Osteocyte (in vitro differentiated cells): ENCODE data around the gene SPG7. TPM values are rescaled to one million over a fixed set of nuclear protein-coding genes. Genes with fewer than 3 reads are reported as not detected.

Source experiments
- DNase-seq: peaks from one replicate; pipeline ENCODE4 v3.0.0; 2021; ENCODE audit warnings: mixed read lengths; ENCODE audit not compliant: unreplicated experiment; ENCODE audit errors: extremely low spot score
- H3K27ac Mint-ChIP-seq: one replicate; pipeline ENCODE4 v1.8.0; 2021; ENCODE audit warnings: mild to moderate bottlenecking, mixed read lengths; ENCODE audit not compliant: unreplicated experiment
- H3K27me3 Mint-ChIP-seq: one replicate; pipeline ENCODE4 v1.8.0; 2021; ENCODE audit warnings: mixed read lengths; ENCODE audit not compliant: unreplicated experiment
- H3K36me3 Mint-ChIP-seq: one replicate; pipeline ENCODE4 v1.8.0; 2021; ENCODE audit warnings: mixed read lengths; ENCODE audit not compliant: unreplicated experiment
- H3K4me1 Mint-ChIP-seq: one replicate; pipeline ENCODE4 v1.8.0; 2021; ENCODE audit warnings: mixed read lengths; ENCODE audit not compliant: unreplicated experiment
- H3K4me3 Mint-ChIP-seq: one replicate; pipeline ENCODE4 v1.8.0; 2021; ENCODE audit warnings: mild to moderate bottlenecking, moderate library complexity, mixed read lengths; ENCODE audit not compliant: unreplicated experiment
- H3K9me3 Mint-ChIP-seq: one replicate; pipeline ENCODE4 v1.8.0; 2021; ENCODE audit warnings: mixed read lengths; ENCODE audit not compliant: unreplicated experiment
- CTCF ChIP-seq: fragments of 200-600 bp; sonication (generic); IDR thresholded peaks from 2 replicates; pipeline ENCODE4 v1.5.0; 2021; ENCODE audit warnings: antibody characterized with exemption, mild to moderate bottlenecking, moderate library complexity
- total RNA-seq: library from RNA; stranded (reverse); gene quantifications from 2 replicates; pipeline ENCODE4 v1.2.1, GENCODE V29; 2021

The SPG7 gene
- total RNA-seq, 1 donor from 2014 or later: 125 TPM

DNA sequence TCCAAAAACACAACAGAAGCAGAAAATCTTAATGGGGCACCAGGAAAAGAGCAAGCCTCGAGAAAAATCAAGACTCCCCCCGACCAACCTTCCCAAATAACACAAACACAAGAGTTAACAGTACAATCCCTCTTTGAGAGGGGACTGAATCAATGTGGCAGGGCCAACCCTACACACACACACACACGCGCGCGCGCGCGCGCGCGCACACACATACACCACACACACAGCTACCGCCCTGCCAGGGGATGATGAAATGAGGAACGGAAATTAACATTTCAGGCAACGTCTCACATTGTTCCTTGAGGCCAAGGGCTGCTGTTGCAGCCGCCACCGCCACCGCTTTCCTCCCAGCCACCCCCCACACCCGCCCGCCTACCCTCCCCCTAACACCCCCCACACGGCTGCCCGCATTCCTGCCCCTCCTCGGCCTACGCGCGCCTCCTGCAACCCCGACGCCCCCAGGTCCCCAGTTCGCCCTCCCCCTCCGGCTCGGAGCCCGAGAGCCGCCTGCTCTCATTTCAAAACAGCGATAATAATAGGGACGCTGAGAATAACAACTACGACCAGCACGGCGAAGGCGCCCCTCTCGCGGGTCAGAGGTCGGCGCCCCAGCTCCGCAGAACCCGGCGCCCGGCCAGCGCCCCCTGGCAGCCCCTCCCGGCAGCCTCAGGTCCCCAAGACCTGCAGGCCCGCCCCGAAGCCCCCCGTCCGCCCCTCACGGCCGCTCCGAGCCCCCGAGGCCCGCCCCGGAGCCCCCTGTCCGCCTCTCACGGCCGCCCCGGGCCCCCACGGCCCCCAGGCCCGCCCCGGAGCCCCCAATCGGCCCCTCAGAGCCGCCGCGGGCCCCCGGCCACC lies 18.9 kb upstream of the SPG7 start:
- H3K27me3 Mint-ChIP-seq: no peaks in the 10 kb centered on the region
- H3K4me3 Mint-ChIP-seq: peak overlapping the region; percentile 84
- H3K4me1 Mint-ChIP-seq: peaks cover 56% of the 10 kb centered on the region
- H3K9me3 Mint-ChIP-seq: no peaks in the 10 kb centered on the region
- peak; percentile 90 for DNase-seq
- H3K27ac Mint-ChIP-seq: peak overlapping the region; percentile 93
- peak; percentile 18 for TF ChIP-seq CTCF
- H3K36me3 Mint-ChIP-seq: peaks cover 2% of the 10 kb centered on the region

DNA sequence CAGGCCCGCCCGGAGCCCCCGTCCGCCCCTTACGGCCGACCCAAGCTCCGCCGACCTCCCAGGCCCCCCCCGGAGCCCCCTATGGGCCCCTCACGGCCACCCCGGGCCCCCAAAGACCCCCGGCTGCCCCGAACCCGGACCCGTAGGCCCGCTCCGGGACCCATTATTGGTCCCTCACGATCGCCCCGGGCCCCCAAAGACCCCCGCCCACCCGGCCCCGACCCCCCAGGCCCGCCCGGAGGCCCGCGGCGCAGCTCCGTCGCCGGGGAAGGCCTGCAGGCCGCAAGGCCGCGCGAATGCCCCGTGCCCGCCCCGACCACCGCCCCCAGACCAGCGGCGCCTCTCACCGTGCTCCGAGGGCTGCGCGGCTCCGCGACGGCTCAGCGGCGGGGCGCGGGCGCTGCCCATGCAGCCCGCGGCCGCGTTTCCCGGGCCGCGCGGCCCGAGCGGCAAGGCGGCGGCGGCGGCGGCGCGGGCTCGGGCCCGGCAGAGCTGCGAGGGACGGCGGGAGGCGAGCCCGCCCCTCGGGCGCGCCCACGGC lies 18.2 kb upstream of the SPG7 start:
- no peak for DNase-seq
- H3K4me3 Mint-ChIP-seq: no peak overlapping the region
- peaks cover 49% of the 10 kb centered on the region for H3K4me1 Mint-ChIP-seq

DNA sequence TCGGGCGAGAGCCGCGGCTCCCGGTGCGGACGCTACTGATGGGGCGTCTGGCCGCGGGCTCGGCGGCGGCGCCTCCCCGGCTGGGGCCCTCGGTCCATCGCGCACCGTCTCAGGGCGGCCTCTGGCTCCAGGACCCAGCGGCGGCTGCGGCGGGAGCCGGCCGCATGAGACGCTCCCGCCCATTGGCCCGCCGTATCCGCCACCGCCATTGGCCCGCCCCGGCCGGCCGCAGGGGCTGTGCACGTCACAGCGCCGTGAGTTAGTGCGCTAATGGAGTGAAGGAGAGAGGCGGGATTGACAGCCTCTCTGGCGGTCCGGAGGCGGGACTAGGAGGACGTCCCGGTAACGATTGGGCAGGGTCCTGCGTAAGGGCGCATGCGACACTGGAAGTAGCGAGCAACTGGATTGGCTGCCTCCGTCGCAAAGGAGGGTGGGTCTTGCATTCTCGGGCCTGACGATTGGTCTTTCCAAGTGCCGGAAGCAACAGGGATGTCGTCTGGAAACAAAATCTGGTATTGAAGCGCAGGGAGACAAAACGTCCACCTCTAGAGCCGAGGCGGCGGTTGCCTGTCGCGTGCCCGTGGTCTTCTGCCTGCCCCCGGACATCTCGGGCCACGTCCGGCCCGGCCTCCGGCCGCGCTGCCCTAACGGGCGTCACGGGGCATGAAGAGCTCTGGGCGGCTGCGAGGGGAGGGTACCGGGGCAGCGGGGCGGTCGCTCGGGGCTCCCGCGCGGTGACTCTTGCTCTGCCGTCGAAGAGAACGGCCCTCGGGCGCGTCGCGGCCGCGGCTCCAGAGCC lies 17.6 kb upstream of the SPG7 start, which contains the start of gene ANKRD11:
ANKRD11 (minus strand) TSS at position 123 of the 799 bp plus-strand sequence. CDS start 173,542 bp downstream, outside the sequence.
- Mint-ChIP-seq H3K27me3 (no peaks in the 10 kb centered on the region), H3K4me1 (peaks cover 48% of the 10 kb centered on the region), H3K27ac (peak within 1 kb of the TSS; percentile 93), H3K36me3 (peaks cover 2% of the 10 kb centered on the region), H3K4me3 (peak within 1 kb of the TSS; percentile 84), H3K9me3 (no peaks in the 10 kb centered on the region)
- TF ChIP-seq CTCF: no peak
- peak; percentile 100 for DNase-seq

More for the DNA sequence above, 18.2 kb upstream of the SPG7 start:
- Mint-ChIP-seq H3K9me3 (no peaks in the 10 kb centered on the region), H3K27me3 (no peaks in the 10 kb centered on the region), H3K27ac (no peak overlapping the region), H3K36me3 (peaks cover 2% of the 10 kb centered on the region)
- no peak for TF ChIP-seq CTCF

DNA sequence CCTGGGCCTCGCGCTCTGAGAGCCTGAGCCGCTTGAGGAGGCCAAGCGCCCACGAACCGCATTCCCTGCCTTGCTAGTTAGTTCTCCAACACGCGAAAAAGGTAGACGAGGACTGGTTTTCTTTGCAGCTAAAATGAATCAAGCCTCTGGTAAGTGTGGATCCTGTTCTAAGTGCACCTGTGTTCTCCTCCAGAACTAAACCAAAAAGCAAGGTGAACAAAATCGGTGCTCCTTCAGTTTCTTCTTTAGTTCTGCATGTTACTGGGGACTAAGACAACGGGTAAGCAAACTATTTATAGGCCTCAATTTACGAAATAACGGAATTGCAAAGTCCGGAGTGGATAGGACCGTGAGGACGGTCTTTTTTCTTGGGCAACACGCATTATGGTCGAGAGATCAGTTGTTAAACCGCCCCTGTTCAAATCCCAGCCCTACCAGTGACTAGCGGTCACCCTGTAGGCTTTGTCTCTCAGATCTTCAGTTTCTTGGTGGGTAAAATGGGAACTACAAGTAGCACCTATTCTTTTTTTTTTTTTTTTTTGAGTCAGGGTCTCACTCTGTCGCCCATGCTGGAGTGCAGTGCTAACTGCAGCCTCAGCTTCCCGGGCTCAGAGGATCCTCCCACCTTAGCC lies 16.8 kb upstream of the SPG7 start:
- H3K4me3 Mint-ChIP-seq: peak overlapping the region; percentile 80
- peak overlapping the region; percentile 83 for H3K27ac Mint-ChIP-seq
- DNase-seq: no peak
- no peaks in the 10 kb centered on the region for H3K27me3 Mint-ChIP-seq
- TF ChIP-seq CTCF: peak; percentile 12
- H3K9me3 Mint-ChIP-seq: no peaks in the 10 kb centered on the region
- H3K36me3 Mint-ChIP-seq: no peaks in the 10 kb centered on the region
- peaks cover 41% of the 10 kb centered on the region for H3K4me1 Mint-ChIP-seq
